Left lung (tissue), 10 donors: ENCODE results near the gene DEK. TPM values are rescaled to one million over a fixed set of nuclear protein-coding genes. Genes with fewer than 3 reads are reported as not detected.

Experiments used
- ATAC-seq: fragments of 200-7000 bp; cut with Tn5 transposase; one replicate; pipeline ENCODE4 v1.9.1; 2020; ENCODE audit warnings: moderate library complexity
- DNase-seq, 4 donors: peaks; one replicate each; pipeline ENCODE4 v3.0.0-alpha.2; 2013 to 2020
- H3K27ac ChIP-seq, 2 donors: fragments of 200-600 bp; sonication (generic) in 1 of 2; one replicate each; pipeline versions ENCODE4 v1.5.0 to v1.8.0; 2020 to 2021
- H3K27me3 ChIP-seq, 2 donors: fragments of 200-600 bp; sonication (generic) in 1 of 2; one replicate each; pipeline versions ENCODE4 v1.5.0 to v1.8.0; 2020 to 2021
- H3K36me3 ChIP-seq, 2 donors: fragments of 200-600 bp; sonication (generic) in 1 of 2; one replicate each; pipeline versions ENCODE4 v1.5.0 to v1.8.0; 2020 to 2021
- H3K4me1 ChIP-seq, 2 donors: fragments of 200-600 bp; one replicate each; pipeline ENCODE4 v1.8.0; 2021
- H3K4me3 ChIP-seq, 2 donors: fragments of 200-600 bp; sonication (generic) in 1 of 2; one replicate each; pipeline versions ENCODE4 v1.5.0 to v1.8.0; 2020 to 2021; ENCODE audit warnings: mild to moderate bottlenecking in 1 of 2
- H3K9me3 ChIP-seq, 2 donors: fragments of 200-600 bp; sonication (generic) in 1 of 2; one replicate each; pipeline versions ENCODE4 v1.5.0 to v1.8.0; 2020 to 2021
- CTCF ChIP-seq, 2 donors: fragments of 200-600 bp; sonication (generic) in 1 of 2; IDR thresholded peaks; one replicate each; pipeline versions ENCODE4 v1.5.0 to v1.8.0; 2021; ENCODE audit warnings: antibody characterized with exemption in 2 of 2
- intact Hi-C, 2 donors: fragments of 100-400 bp; cut with DNase I; formaldehyde crosslinking; loops; one replicate each; pipeline versions ENCODE4 v1.11.2 to v1.14.2; 2022
- polyA plus RNA-seq, 6 donors: library from polyadenylated mRNA; unstranded; fragments of 120-200 nt; gene quantifications; one replicate each; pipeline ENCODE4 v1.2.1, GENCODE V29; 2013; ENCODE audit not compliant: insufficient read length in 6 of 6
- total RNA-seq, 2 donors: library from RNA; stranded (reverse); fragmentation: NEBNext Ultra II Directional; extraction: Animal tissue kit (Norgen Biotek cat#: 25700); gene quantifications; one replicate each; pipeline ENCODE4 v1.2.1, GENCODE V29; 2021
- donor health status: DM: no; HTN: yes; CAD: no.
- donor health status: DM: no; HTN: no; CAD: no.

Gene DEK
- total and polyA plus RNA-seq, 8 donors: 60.7 to 196 (median 167) TPM

- peak overlapping the region in 1 of 2 donors; percentile 81 for H3K27ac ChIP-seq
- TF ChIP-seq CTCF (IDR thresholded peaks at IDR 0.05): no peak
- no peak overlapping the region for H3K4me3 ChIP-seq
- peaks cover 0 to 22% of the 10 kb centered on the region in 2 donors for H3K36me3 ChIP-seq
- no peaks in the 10 kb centered on the region for H3K9me3 ChIP-seq
- intact Hi-C loops: no loop called here
- DNase-seq (no peak), ATAC-seq (peak; percentile 8)
- H3K4me1 ChIP-seq: peaks cover 4 to 14% of the 10 kb centered on the region in 2 donors
- H3K27me3 ChIP-seq: no peaks in the 10 kb centered on the region
Measured at GRCh38 chr6:18186540-18187250, 77.6 kb downstream of the DEK start.

- Histone ChIP-seq H3K4me3 (no peak overlapping the region), H3K9me3 (no peaks in the 10 kb centered on the region), H3K27ac (peak overlapping the region in 1 of 2 donors; percentile 81), H3K4me1 (peaks cover 4 to 14% of the 10 kb centered on the region in 2 donors), H3K27me3 (no peaks in the 10 kb centered on the region), H3K36me3 (peaks cover 0 to 16% of the 10 kb centered on the region in 2 donors)
- TF ChIP-seq CTCF (IDR thresholded peaks at IDR 0.05): no peak
- intact Hi-C loops: no loop called here
- DNase-seq (peak in 2 of 4 donors; percentile 52 to 66), ATAC-seq (peak; percentile 91)
Measured at GRCh38 chr6:18186033-18186432, 78.3 kb downstream of the DEK start.

GRCh38 chr6:18185624-18186023 lies 78.7 kb downstream of the DEK start:
- Histone ChIP-seq H3K27ac (peak overlapping the region in 1 of 2 donors; percentile 81), H3K36me3 (peaks cover 0 to 13% of the 10 kb centered on the region in 2 donors), H3K4me1 (peaks cover 4 to 14% of the 10 kb centered on the region in 2 donors), H3K4me3 (no peak overlapping the region), H3K9me3 (no peaks in the 10 kb centered on the region), H3K27me3 (no peaks in the 10 kb centered on the region)
- ATAC-seq (peak; percentile 48), DNase-seq (no peak)
- intact Hi-C loops: no loop called here
- no peak for TF ChIP-seq CTCF (IDR thresholded peaks at IDR 0.05)

- H3K27me3 ChIP-seq: no peaks in the 10 kb centered on the region
- intact Hi-C loops: no loop called here
Measured at GRCh38 chr6:18183766-18184165, 80.6 kb downstream of the DEK start.

More at GRCh38 chr6:18183766-18184165, 80.6 kb downstream of the DEK start:
- ATAC-seq (no peak), DNase-seq (peak in 2 of 4 donors; percentile 31 to 42)
- H3K9me3 ChIP-seq: no peaks in the 10 kb centered on the region
- TF ChIP-seq CTCF (IDR thresholded peaks at IDR 0.05): no peak
- H3K4me3 ChIP-seq: no peak overlapping the region
- no peak overlapping the region for H3K27ac ChIP-seq
- peaks cover 4 to 33% of the 10 kb centered on the region in 2 donors for H3K4me1 ChIP-seq
- H3K36me3 ChIP-seq: peaks cover 0 to 6% of the 10 kb centered on the region in 2 donors
